HFF-Myc (cell line): ENCODE measurements around the gene EOGT.

Experiments
- DNase-seq: peaks from one replicate; pipeline ENCODE4 v3.0.0-alpha.2; 2011; ENCODE audit warnings: low read depth; ENCODE audit errors: extremely low read depth
- H3K4me3 ChIP-seq: replicated peaks from 2 replicates; pipeline ENCODE4 v1.5.1; 2011; ENCODE audit warnings: low read depth, mild to moderate bottlenecking, control low read depth, low read length
- TF ChIP-seq, protein P1 (sequence below): IDR thresholded peaks from 2 replicates; pipeline ENCODE4 v1.5.1; 2012; ENCODE audit warnings: mild to moderate bottlenecking, low read depth, low read length, control low read depth; ENCODE audit errors: missing control alignments

EOGT gene

DNA sequence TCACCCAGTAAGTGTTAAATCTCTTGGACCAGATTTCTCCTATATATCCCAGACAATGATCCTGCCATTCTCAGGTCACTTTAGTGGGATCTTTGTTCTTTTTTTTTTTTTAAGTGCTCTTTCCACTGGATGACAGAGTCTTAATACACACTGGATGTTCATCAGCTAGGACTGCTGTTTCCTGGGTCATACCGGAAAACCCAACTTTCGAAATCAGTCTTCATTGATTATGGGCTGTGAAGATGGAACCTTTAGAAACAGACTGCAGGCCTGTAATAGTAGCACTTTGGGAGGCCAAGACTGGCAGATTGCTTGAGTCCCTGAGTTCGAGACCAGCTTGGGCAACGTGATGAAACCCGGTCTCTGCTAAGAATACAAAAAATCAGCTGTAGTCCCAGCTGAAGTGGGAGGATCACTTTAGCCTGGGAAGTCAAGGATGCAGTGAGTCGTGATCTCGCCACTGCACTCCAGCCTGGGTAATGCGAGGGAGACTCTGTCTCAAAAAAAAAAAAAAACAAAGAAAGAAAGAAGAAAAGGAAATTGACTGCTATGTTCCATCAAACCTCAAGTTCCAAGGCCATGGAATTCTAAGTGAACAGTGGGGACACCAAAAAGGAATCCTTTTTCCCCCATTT lies 2.3 kb downstream of the EOGT start:
- DNase-seq = no peak
- no peak overlapping the region for H3K4me3 ChIP-seq
- TF ChIP-seq, protein P1, sequence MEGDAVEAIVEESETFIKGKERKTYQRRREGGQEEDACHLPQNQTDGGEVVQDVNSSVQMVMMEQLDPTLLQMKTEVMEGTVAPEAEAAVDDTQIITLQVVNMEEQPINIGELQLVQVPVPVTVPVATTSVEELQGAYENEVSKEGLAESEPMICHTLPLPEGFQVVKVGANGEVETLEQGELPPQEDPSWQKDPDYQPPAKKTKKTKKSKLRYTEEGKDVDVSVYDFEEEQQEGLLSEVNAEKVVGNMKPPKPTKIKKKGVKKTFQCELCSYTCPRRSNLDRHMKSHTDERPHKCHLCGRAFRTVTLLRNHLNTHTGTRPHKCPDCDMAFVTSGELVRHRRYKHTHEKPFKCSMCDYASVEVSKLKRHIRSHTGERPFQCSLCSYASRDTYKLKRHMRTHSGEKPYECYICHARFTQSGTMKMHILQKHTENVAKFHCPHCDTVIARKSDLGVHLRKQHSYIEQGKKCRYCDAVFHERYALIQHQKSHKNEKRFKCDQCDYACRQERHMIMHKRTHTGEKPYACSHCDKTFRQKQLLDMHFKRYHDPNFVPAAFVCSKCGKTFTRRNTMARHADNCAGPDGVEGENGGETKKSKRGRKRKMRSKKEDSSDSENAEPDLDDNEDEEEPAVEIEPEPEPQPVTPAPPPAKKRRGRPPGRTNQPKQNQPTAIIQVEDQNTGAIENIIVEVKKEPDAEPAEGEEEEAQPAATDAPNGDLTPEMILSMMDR = no peak

DNA sequence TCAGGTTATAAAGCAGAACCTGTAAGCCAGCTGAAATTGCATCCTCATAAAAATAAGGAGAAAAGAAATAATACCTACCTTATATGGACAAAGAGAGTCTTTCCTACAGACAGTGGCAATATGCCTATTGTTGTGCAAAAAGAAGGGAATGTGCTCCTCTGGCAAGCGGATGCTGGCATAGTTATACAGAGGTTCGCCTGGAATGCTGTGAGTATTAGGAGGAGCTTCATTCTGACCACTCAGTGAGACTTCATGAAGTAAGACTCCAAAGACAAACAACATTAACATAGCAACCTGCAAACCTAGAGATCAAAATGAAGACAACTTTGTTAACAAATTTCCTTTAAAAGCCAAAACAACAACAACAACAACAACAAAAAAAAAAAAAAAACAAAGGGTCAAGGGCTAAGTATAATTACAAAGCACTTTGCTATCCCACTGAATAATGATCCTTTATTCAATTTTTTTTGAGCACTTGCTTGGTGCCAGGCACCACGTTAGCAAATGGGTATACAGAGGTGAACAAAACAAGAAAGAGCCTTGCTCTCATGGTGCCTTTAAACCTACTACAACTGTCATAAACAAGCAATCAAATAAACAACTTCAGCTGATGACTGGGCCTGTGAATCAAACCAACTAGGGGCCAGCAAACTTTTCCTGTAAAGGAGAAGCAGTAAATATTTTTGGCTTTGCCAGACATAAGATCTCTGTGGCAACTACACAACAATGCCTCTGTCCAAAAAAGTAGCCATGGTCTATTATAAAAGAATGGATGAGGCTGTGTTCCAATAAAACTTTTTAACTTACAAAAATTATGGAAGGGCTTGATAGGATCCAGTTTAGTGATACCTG lies 3.7 kb downstream of the EOGT start:
- DNase-seq = peak; percentile 56
- H3K4me3 ChIP-seq = no peak overlapping the region
- TF ChIP-seq, protein P1 = no peak

DNA sequence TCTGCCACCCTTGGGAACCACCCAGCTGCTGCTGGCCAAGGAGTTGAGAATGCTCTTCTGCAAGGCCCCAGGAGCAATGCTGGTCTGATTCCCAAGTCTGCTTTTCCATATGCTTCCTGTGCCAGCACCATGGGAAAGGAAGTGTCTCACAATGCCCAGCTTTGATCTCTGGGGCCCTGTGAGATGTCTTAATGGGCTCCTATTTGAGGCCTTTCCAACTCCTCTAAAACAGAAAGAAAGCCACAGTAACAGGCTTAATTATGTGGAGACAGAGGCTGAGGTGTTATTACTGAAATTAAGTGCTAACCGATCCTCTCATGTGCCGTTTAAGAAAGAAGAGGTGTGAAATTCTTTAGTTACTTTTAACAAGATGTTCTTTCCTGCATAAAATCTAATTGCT lies 4.5 kb downstream of the EOGT start:
- DNase-seq = no peak
- H3K4me3 ChIP-seq = no peak overlapping the region
- TF ChIP-seq, protein P1 = no peak

DNA sequence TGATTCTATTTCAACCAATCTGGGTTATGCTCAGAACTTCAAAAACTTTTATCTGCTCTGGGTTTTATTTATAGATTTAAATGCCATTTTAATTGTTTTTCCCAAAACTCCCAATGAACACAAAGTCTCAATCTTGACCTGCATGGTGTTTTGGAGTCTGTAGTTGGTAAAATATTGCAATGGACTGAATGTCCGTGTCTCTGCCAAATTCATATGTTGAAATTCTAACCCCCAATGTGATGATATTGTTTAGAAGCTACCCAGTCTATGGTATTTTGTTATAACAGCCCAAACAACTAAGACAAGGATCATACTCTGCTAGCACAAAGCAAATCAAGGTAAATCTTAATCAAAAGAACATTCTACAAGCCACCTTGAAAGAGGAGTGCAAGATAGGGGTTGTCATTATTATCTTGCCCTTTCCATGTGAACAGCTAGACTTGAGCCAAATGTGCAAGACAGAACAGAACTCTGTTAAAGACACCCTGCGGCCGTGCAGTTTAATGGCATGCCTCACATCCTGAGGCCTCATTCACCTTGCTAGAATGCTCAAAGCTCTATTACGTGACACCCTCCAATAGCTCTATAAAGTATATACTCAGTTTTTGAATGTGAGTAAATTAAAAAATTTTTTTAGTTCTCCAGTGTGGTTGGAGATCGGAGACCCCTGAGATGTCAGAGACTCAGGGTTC lies 7.5 kb downstream of the EOGT start:
- H3K4me3 ChIP-seq = no peak overlapping the region
- TF ChIP-seq, protein P1 = no peak
- DNase-seq = no peak

DNA sequence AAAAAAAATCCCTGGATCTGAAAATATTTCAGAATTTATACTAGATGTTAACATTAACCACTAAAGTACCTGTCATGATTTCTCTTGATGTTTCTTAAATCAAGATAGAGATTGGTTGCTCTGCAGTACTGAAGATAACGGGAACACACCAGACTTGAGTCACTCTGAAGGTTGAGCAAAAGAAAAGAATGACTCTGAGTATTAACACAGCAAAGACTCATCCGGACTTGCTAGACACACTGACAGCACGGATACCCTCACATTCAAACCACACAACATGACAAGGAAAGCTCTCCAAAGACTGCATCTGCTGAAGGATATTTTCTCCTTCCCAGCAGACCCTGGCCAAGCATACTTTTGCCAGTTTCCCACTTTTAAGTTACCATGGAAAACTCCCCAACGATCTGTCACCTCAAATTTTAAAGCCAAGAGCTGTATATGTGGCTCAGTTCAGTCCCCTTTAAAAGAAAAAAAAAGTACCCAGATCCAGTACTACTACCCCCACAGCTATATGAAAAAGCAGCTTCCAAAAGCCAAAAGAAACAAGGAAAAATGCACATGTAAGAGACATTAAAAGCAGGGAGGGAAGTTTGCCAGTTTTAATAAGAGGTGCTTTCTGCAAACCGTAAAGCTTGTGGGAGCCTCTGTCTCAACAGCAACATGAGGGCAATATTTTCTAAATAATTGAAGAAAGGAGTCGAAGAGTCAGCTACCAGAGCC lies 8.3 kb downstream of the EOGT start:
- TF ChIP-seq, protein P1 = no peak
- no peak for DNase-seq
- H3K4me3 ChIP-seq = no peak overlapping the region

DNA sequence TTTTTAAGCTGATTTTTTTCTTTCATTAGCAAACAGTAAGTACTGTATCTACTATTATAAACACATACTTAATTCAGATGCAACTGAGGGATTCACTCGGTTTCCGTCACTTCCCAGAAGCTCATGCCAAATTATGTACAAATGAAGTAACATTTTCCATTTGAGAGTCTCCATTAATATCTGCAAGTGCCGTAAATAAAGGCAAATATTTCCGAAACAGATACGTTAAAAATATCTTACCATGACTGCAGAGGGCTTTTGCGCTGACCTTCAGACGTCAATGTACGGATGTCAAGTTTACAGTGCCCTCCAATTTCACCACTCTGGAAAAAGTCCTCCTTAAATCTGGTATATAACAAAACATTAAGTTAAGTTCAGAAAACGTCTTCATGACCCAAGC lies 9.3 kb downstream of the EOGT start:
- H3K4me3 ChIP-seq = no peak overlapping the region
- TF ChIP-seq, protein P1 = no peak

More for the DNA sequence above, 9.3 kb downstream of the EOGT start:
- DNase-seq = no peak
